Transverse colon (tissue), 4 donors: ENCODE measurements around the gene CALN1. TPM values are rescaled to one million over a fixed set of nuclear protein-coding genes. Genes with fewer than 3 reads are reported as not detected.
"Not testable (repeated sequence)": the region's sequence is repeated elsewhere in the genome, so short reads cannot be mapped to it uniquely, and the experiment has no call there.

Experiments used
- DNase-seq: peaks from one replicate; pipeline ENCODE4 v3.0.0-alpha.2; 2019
- H3K27ac ChIP-seq, 4 donors: fragments of 200-600 bp; sonication (generic); 2 replicates each; pipeline ENCODE4 v1.5.1; 2016 to 2018; ENCODE audit warnings: inconsistent platforms in 4 of 4
- H3K27me3 ChIP-seq: fragments of 200-600 bp; sonication (generic); 2 replicates; pipeline ENCODE4 v1.5.1; 2017; ENCODE audit warnings: inconsistent platforms
- H3K36me3 ChIP-seq, 4 donors: fragments of 200-600 bp; sonication (generic); 2 replicates each; pipeline ENCODE4 v1.5.1; 2017 to 2019; ENCODE audit warnings: inconsistent platforms in 4 of 4
- H3K4me1 ChIP-seq, 4 donors: fragments of 200-600 bp; sonication (generic); 2 replicates each; pipeline ENCODE4 v1.5.1; 2017 to 2020; ENCODE audit warnings: inconsistent platforms in 4 of 4
- H3K4me3 ChIP-seq, 4 donors: fragments of 200-600 bp; sonication (generic); 1 replicate in 1 of 4; 2 replicates in 3 of 4; pipeline versions ENCODE4 v1.5.1 to v1.6.1; 2017 to 2019; ENCODE audit warnings: inconsistent platforms in 4 of 4
- H3K9me3 ChIP-seq, 2 donors: fragments of 200-600 bp; sonication (generic); 2 replicates each; pipeline ENCODE4 v1.5.1; 2017 to 2019; ENCODE audit warnings: inconsistent platforms in 2 of 2
- CTCF ChIP-seq, 5 experiments: fragments of 200-600 bp in 3 of 5; fragments of 450-650 bp in 2 of 5; sonication (generic) in 3 of 5; IDR thresholded peaks; 1 replicate in 2 of 5; 2 replicates in 3 of 5; pipeline ENCODE4 v1.5.1; 2016 to 2017; ENCODE audit warnings: antibody characterized with exemption in 5 of 5, inconsistent platforms in 3 of 5, mild to moderate bottlenecking in 2 of 5, moderate library complexity in 1 of 5
- EP300 ChIP-seq: sonication (generic); formaldehyde crosslinking; IDR thresholded peaks from one replicate; pipeline ENCODE4 v1.6.1; 2017; ENCODE audit warnings: antibody characterized with exemption, low read depth
- POLR2A ChIP-seq: fragments of 450-650 bp; IDR thresholded peaks from one replicate; pipeline ENCODE4 v1.6.1; 2016; ENCODE audit warnings: antibody characterized with exemption, mild to moderate bottlenecking, moderate library complexity
- POLR2AphosphoS5 ChIP-seq, 3 donors: sonication (generic); formaldehyde crosslinking; IDR thresholded peaks; one replicate each; pipeline ENCODE4 v1.6.1; 2016; ENCODE audit warnings: antibody characterized with exemption in 3 of 3
- WGBS, 2 donors: methylation state at CpG; one replicate each; pipeline ENCODE4 v1.1.5; 2018; ENCODE audit warnings: low coverage in 1 of 2; 5-methylcytosine and 5-hydroxymethylcytosine counted together
- in situ Hi-C, 4 donors: fragments of 200-750 bp; cut with MboI; loops; one replicate each; pipeline versions ENCODE4 v1.15.0 to v1.15.1; 2017; ENCODE audit warnings: low sequenced_read_pairs in 3 of 4, low pct_ligation_motif_present in 1 of 4, low pct_unique_long_range_greater_than_20kb in 1 of 4
- intact Hi-C: fragments of 100-400 bp; cut with DNase I; formaldehyde crosslinking; loops from one replicate; pipeline ENCODE4 v1.15.1; 2023; ENCODE audit warnings: low total_unique reads
- total RNA-seq, 4 donors: library from RNA; depleted of rRNA; stranded (reverse); fragments of >200 nt; gene quantifications; one replicate each; pipeline ENCODE4 v1.1.0, GENCODE V29; 2016

Gene CALN1
- total RNA-seq, 4 donors from 2014 or later = not detected

GRCh38 chr7:71824006-71824760 is 588.0 kb downstream of the CALN1 start:
- no peak for DNase-seq
- H3K4me3 ChIP-seq = no peak overlapping the region
- TF ChIP-seq POLR2A (no peak), CTCF (IDR thresholded peaks at IDR 0.05) (no peak), POLR2AphosphoS5 (IDR thresholded peaks at IDR 0.05) (no peak), EP300 (no peak)
- intact Hi-C loops = no loop called here
- no peaks in the 10 kb centered on the region for H3K4me1 ChIP-seq
- in situ Hi-C loops = no loop called here
- H3K9me3 ChIP-seq = no peaks in the 10 kb centered on the region
- H3K36me3 ChIP-seq = no peaks in the 10 kb centered on the region
- no peaks in the 10 kb centered on the region for H3K27me3 ChIP-seq
- no peak overlapping the region for H3K27ac ChIP-seq
- 73 to 78% methylated on average over 7 to 9 of the region's 9 CpGs for WGBS, 2 donors

- H3K27ac ChIP-seq, H3K36me3 ChIP-seq, H3K9me3 ChIP-seq, H3K4me1 ChIP-seq, H3K27me3 ChIP-seq, H3K4me3 ChIP-seq, intact Hi-C loops, in situ Hi-C loops, DNase-seq: not testable (repeated sequence)
- 92 to 95% methylated on average over 8 of the region's 8 CpGs for WGBS, 2 donors
Observed at GRCh38 chr7:71822406-71822805, 589.7 kb downstream of the CALN1 start.

- Histone ChIP-seq H3K4me3 (no peak overlapping the region), H3K27me3 (no peaks in the 10 kb centered on the region), H3K9me3 (no peaks in the 10 kb centered on the region), H3K36me3 (no peaks in the 10 kb centered on the region), H3K27ac (no peak overlapping the region), H3K4me1 (no peaks in the 10 kb centered on the region)
- in situ Hi-C loops (no loop called here), intact Hi-C loops (no loop called here)
- no peak for DNase-seq
- WGBS, 2 donors = 63 to 86% methylated on average over 1 of the region's 1 CpG
- TF ChIP-seq EP300 = no peak
Observed at GRCh38 chr7:71817916-71818315, 594.2 kb downstream of the CALN1 start.

- Histone ChIP-seq H3K9me3 (peaks cover 0 to 10% of the 10 kb centered on the region in 2 donors), H3K27ac (no peak overlapping the region), H3K27me3 (no peaks in the 10 kb centered on the region), H3K36me3 (no peaks in the 10 kb centered on the region), H3K4me3 (no peak overlapping the region), H3K4me1 (no peaks in the 10 kb centered on the region)
- intact Hi-C loops (no loop called here), in situ Hi-C loops (no loop called here)
- TF ChIP-seq POLR2A (no peak), CTCF (IDR thresholded peaks at IDR 0.05) (no peak), POLR2AphosphoS5 (IDR thresholded peaks at IDR 0.05) (no peak), EP300 (no peak)
- DNase-seq = no peak
- 40 to 77% methylated on average over 1 of the region's 1 CpG for WGBS, 2 donors
Observed at GRCh38 chr7:71808115-71808514, 604.0 kb downstream of the CALN1 start.

- TF ChIP-seq POLR2A = no peak
- no peak for TF ChIP-seq POLR2AphosphoS5 (IDR thresholded peaks at IDR 0.05)
- no peak for TF ChIP-seq EP300
- TF ChIP-seq CTCF (IDR thresholded peaks at IDR 0.05) = no peak
- Histone ChIP-seq H3K36me3 (no peaks in the 10 kb centered on the region), H3K9me3 (peaks cover 0 to 10% of the 10 kb centered on the region in 2 donors), H3K27ac (no peak overlapping the region), H3K27me3 (no peaks in the 10 kb centered on the region), H3K4me3 (no peak overlapping the region), H3K4me1 (no peaks in the 10 kb centered on the region)
- no peak for DNase-seq
- in situ Hi-C loops (no loop called here), intact Hi-C loops (no loop called here)
- WGBS, 2 donors = 71% methylated on average over 3 of the region's 3 CpGs; no CpG with 5 or more reads in 1 of the 2 donors
Observed at GRCh38 chr7:71804256-71804655, 607.9 kb downstream of the CALN1 start.
